SK-MEL-5 (cell line): Measurements from ENCODE around the gene PPIC. TPM values are rescaled to one million over a fixed set of nuclear protein-coding genes. Genes with fewer than 3 reads are reported as not detected.

Experiments used
- DNase-seq: peaks from one replicate; pipeline ENCODE4 v3.0.0-alpha.2; 2016; ENCODE audit warnings: low read depth, low spot score
- in situ Hi-C: cut with HindIII; loops from 2 replicates; pipeline ENCODE4 v1.10.0; 2016; ENCODE audit warnings: low sequenced_read_pairs, high pct_unique_total_duplicates, low pct_unique_long_range_greater_than_20kb
- total RNA-seq: library from RNA; depleted of rRNA; stranded (reverse); fragments of >200 nt; shearing (Covaris generic); gene quantifications from 2 replicates; pipeline ENCODE4 v1.2.3, GENCODE V29; 2014

PPIC gene
- total RNA-seq, 1 experiment from 2014 or later: 20.1 TPM

DNA sequence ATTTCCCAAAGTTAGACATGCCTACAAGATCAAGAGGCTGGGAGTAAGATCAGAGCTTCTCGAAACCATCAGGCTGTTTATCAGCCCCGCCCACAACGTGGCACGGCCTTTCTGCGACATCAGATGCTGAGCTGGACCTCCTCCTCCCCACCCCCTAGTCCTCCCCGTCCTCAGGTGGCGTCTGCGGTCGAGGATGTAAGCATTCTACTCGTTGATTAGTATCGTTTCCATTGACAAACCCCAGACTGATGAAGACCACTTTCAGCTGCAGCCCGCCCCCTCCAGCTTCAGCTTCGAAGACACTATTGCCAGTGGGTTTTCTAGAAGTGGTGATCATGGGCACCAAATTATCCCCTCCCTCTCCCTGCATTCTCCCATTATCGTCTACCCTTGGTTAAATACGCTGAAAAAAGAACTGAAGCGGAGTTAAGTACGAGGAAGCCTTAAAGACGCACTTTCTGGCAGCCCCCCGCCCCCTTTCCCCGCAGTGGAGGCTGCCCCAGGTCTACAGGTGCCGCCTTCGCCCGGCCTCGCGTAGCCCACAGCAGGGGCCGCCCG is 1.1 kb downstream of the PPIC start:
- in situ Hi-C loops: no loop called here
- DNase-seq: peak; percentile 54

DNA sequence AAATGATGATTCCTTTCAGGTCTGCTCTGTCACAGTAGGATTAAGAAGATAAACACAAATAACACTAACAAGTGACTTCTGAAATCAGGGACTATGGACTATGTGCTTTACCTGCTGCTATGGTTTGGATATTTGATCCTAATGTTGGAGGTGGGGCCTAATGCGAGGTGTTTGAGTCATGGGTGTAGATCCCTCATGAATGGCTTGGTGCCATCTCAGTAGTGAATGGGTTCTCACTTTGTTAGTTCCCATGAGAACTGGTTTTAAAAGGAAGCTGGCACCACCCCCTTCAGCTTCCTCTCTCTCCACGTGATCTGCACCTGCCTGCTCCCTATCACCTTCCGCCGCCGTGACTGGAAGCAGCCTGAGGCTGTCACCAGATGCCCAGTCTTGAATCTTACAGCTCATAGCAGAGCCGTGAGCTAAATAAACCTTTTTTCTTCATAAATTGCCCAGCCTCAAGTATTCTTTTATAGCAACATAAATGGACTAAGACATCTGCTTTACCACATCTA is 3.3 kb downstream of the PPIC start:
- no peak for DNase-seq
- in situ Hi-C loops: no loop called here

- DNase-seq: no peak
- in situ Hi-C loops: no loop called here
These were observed 8.3 kb downstream of the PPIC start for GRCh38 chr5:123028222-123028621.

- in situ Hi-C loops: no loop called here
- DNase-seq: no peak
These were observed 21.8 kb downstream of the PPIC start for GRCh38 chr5:123014689-123015088.

GRCh38 chr5:123012321-123012720 is 24.2 kb downstream of the PPIC start:
- in situ Hi-C loops: no loop called here

DNA sequence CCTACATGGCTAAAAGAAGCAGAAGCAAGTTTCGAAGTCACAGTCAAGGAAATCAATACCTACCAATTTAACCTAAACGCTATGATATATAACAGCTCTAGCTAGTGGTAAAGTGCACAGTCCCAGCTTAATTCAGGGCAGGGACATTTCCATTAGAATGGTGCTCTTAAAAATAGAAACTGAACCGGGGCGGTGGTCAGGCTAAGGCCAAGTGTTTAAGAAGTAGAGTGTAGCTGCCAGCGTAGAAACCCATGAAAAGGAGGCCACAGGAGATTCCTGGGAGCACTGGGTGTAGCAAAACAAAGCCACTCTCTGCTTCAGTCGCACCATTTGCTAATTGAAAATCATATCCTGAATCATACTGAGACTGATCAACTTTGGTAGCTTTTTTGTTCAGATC is 28.8 kb downstream of the PPIC start:
- DNase-seq: no peak
- in situ Hi-C loops: no loop called here

More at GRCh38 chr5:123012321-123012720, 24.2 kb downstream of the PPIC start:
- no peak for DNase-seq

DNA sequence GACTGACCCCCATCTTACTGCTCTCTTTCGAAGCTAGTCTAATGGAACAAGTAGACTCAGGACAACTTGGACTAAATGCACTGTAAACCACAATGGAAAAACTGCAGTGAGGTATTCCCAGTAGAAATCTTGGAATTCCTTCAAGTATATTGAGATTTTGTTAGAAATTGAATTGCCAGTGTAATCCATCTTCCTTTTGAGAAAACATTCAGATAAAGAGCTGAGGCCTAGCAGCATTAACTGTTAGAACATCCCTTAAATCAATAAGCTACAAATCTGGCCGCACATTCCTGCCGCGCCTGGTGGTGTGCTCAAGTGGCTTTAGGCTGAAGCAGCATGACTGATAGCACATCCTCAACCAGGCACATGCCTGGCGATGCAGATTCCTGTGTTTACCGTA is 29.3 kb downstream of the PPIC start:
- in situ Hi-C loops: no loop called here
- no peak for DNase-seq

DNA sequence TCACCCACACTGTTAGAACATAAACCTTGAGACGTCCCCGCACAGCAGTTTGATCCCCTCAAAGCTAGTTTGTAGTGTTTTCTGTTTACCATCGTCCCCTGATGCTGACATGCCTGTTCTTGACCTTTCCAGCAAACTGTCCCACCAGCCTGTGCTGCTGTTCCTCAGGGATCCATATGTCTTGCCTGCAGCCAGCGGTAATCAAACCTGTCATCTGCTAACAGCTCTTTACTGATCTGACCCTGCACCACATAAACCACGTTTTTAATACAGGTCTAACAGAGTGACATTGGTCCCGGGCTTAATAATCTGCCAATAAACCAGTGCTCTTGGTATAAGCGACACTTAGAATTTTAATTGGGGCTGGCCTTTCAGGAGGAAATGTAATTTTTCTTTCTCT is 34.7 kb downstream of the PPIC start:
- in situ Hi-C loops: no loop called here
- no peak for DNase-seq

DNA sequence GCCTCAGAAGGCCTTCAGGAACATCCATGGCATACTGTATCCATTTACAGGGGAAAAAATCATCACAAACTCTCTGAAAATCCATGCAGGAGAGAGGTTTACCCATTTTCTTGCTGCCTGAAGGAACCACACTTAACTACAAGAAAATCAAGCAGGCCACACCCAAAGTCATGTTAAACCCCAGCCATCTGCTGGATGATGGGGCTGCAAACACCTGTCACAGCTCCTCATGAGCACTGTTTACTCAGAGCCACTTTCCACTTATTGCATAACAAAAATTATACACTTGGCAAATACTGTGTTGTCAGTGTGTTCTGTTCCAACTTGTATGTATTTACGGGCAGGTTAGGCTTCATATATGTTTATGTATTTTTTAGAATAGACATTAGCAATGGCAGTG is 35.8 kb downstream of the PPIC start:
- in situ Hi-C loops: no loop called here
- DNase-seq: no peak

DNA sequence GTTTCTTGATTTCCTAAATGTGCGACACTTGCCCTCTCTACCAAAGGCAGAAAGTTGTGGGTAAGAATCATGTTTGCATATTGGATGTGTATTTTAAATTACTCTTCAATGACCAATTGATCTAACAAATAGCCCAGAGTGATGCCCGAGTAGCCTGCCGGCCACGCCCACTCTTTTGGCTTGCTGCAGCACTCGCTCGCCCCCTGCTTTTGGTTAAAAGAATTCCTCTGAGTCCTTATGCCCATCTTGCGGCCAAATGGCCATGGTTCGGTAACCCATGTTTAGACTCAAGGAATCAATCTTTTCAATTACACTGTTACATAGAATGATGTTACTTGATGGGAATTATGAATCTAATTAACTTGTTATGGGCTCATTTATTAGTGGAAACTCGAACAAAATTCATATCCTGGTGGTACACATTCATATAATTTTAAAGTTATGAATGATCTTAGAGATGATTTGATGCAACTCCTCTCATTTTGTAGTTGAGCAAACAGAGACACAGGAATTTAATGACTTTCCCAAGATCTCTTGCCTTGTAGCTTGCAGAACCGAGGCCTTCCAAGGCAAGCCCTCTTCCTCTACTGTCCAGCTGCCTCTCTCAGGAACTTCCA is 36.5 kb downstream of the PPIC start:
- in situ Hi-C loops: no loop called here
- peak; percentile 77 for DNase-seq

DNA sequence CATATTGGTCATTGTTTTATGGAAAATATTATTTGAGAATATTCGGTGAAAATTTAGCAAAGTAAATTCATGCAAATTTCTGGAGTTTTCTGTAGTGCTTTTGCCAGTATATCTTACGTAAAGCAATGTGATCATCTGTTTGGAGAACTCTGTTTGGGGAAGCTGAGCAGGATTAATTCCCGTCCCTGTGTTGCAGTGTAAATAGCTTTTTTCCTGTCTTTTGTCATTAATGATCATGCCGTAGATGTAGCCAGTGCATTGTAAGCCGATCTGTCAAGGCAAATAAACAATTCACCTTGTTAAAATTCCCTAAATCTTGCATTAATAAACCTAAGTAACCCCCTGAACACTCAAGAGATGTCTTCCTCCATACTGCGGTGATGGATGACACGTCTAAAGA is 39.2 kb downstream of the PPIC start:
- DNase-seq: no peak
- in situ Hi-C loops: no loop called here

DNA sequence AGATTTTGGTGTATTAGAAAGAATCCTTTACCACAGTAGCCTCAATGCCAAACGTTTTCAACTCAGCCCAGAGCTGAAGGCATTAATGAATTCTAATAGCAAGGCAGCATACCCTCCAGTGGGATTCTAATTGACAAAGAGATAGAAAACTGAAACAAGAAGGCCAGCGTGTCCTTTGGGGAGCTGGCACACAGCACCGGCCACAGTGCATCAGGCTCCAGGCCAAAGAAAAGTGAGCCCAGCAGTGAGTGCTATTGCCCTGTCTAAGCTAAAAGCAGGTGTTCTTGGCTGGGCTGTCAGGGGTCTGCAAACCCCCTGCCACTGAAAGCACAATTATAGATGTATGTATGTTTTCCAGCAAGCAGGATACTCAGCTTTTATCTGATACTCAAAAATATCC is 40.4 kb downstream of the PPIC start:
- in situ Hi-C loops: no loop called here
- no peak for DNase-seq

GRCh38 chr5:122985954-122986721 is 50.4 kb downstream of the PPIC start:
- no peak for DNase-seq
- in situ Hi-C loops: no loop called here

GRCh38 chr5:122985006-122985700 is 51.4 kb downstream of the PPIC start:
- no peak for DNase-seq
- in situ Hi-C loops: no loop called here

- in situ Hi-C loops: no loop called here
- no peak for DNase-seq
These were observed 52.1 kb downstream of the PPIC start for GRCh38 chr5:122984425-122984824.

- in situ Hi-C loops: no loop called here
- no peak for DNase-seq
These were observed 54.1 kb downstream of the PPIC start for GRCh38 chr5:122982376-122982775.

DNA sequence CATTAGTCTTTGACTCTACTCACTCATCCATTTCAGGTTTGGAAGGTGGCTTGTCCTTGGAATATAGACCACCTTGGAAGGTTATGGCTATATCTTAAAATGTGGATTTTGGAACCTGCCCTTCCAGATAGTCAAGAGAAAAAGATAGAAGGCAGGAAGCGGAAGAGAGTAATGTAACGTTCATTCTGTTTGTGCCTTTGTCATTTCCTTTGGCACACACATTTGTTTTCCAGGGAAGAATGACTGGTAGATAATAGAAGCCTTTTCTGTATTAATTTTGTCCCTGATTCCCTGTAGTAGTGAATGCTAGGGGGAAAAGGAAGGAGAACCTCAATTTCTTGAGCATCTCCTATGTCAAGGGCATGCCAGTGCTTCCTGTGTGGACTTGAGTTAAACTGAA is 54.7 kb downstream of the PPIC start:
- in situ Hi-C loops: no loop called here
- no peak for DNase-seq

GRCh38 chr5:122978644-122979297 is 57.8 kb downstream of the PPIC start:
- in situ Hi-C loops: no loop called here
- DNase-seq: no peak
